Suprapubic skin (tissue), 3 donors: Measurements from ENCODE around the gene KDM6A.

Experiments
- CTCF ChIP-seq, 2 donors: fragments of 200-600 bp in 1 of 2; fragments of 450-650 bp in 1 of 2; sonication (generic) in 1 of 2; IDR thresholded peaks; one replicate each; pipeline ENCODE4 v1.5.1; 2016 to 2019; ENCODE audit warnings: antibody characterized with exemption in 2 of 2, mild to moderate bottlenecking in 1 of 2, moderate library complexity in 1 of 2
- POLR2AphosphoS5 ChIP-seq, 3 donors: sonication (generic); formaldehyde crosslinking; IDR thresholded peaks; one replicate each; pipeline ENCODE4 v1.6.1; 2017; ENCODE audit warnings: antibody characterized with exemption in 3 of 3

GRCh38 chrX:44876086-44876485 is 3.1 kb downstream of the KDM6A start:
- TF ChIP-seq CTCF (IDR thresholded peaks at IDR 0.05), result no peak
- no peak for TF ChIP-seq POLR2AphosphoS5 (IDR thresholded peaks at IDR 0.05)
